T follicular helper cell (primary cell): Measurements from ENCODE around the gene NRXN3.

Source experiments
- DNase-seq: peaks from one replicate; pipeline ENCODE4 v3.0.0-alpha.2; 2020; ENCODE audit warnings: low read depth

Gene NRXN3

GRCh38 chr14:79229383-79229909 is 1059.3 kb downstream of the NRXN3 start:
- no peak for DNase-seq

GRCh38 chr14:79242666-79243065 is 1072.5 kb downstream of the NRXN3 start:
- no peak for DNase-seq

GRCh38 chr14:79246173-79246572 is 1076.0 kb downstream of the NRXN3 start:
- no peak for DNase-seq

GRCh38 chr14:79248126-79248525 is 1078.0 kb downstream of the NRXN3 start:
- no peak for DNase-seq

GRCh38 chr14:79248771-79249170 is 1078.6 kb downstream of the NRXN3 start:
- no peak for DNase-seq

- no peak for DNase-seq
Measured at GRCh38 chr14:79251278-79251677, 1081.1 kb downstream of the NRXN3 start.

GRCh38 chr14:79253576-79253975 is 1083.4 kb downstream of the NRXN3 start:
- DNase-seq: no peak

- no peak for DNase-seq
Measured at GRCh38 chr14:79254069-79254775, 1084.0 kb downstream of the NRXN3 start.

- no peak for DNase-seq
Measured at GRCh38 chr14:79256380-79256779, 1086.2 kb downstream of the NRXN3 start.

GRCh38 chr14:79260406-79260805 is 1090.2 kb downstream of the NRXN3 start:
- no peak for DNase-seq

- DNase-seq: no peak
Measured at GRCh38 chr14:79265366-79265946, 1095.3 kb downstream of the NRXN3 start.

- DNase-seq: no peak
Measured at GRCh38 chr14:79270361-79270760, 1100.2 kb downstream of the NRXN3 start.

GRCh38 chr14:79271122-79271521 is 1100.9 kb downstream of the NRXN3 start:
- DNase-seq: no peak

- DNase-seq: no peak
Measured at GRCh38 chr14:79274641-79275291, 1104.6 kb downstream of the NRXN3 start.

- no peak for DNase-seq
Measured at GRCh38 chr14:79275292-79275655, 1105.1 kb downstream of the NRXN3 start.

- no peak for DNase-seq
Measured at GRCh38 chr14:79278286-79278797, 1108.2 kb downstream of the NRXN3 start.

GRCh38 chr14:79278798-79279644 is 1108.8 kb downstream of the NRXN3 start:
- no peak for DNase-seq

- DNase-seq: no peak
Measured at GRCh38 chr14:79279645-79280597, 1109.7 kb downstream of the NRXN3 start.

GRCh38 chr14:79281244-79282152 is 1111.3 kb downstream of the NRXN3 start:
- DNase-seq: no peak

- no peak for DNase-seq
Measured at GRCh38 chr14:79284621-79285020, 1114.4 kb downstream of the NRXN3 start.
